ENCODE measurements around the gene PLAAT4. TPM values are rescaled to one million over a fixed set of nuclear protein-coding genes. Genes with fewer than 3 reads are reported as not detected.

PLAAT4 gene
- total and polyA plus RNA-seq, 2 of the 13 experiments (the other 11 are each of a cell fraction or from before 2014, with no cell fraction given) = 0.71 to 1.00 TPM

GRCh38 chr11:63556404-63557013 lies 19.9 kb downstream of the PLAAT4 start:
- POLR2A ChIA-PET = no interaction called here

GRCh38 chr11:63557570-63557969 lies 21.0 kb downstream of the PLAAT4 start:
- Histone ChIP-seq H3K27me3 (ENCODE audit: control insufficient read depth in 1 of 2, insufficient read depth in 2 of 2, low read length in 2 of 2) (peaks cover 0 to 5% of the 10 kb centered on the region in 2 experiments; a peak in 2 of 5 replicates), H2AFZ (ENCODE audit: low read length) (no peak overlapping the region)

More at GRCh38 chr11:63556404-63557013, 19.9 kb downstream of the PLAAT4 start:
- no peak for DNase-seq (ENCODE audit: low spot score)
- Histone ChIP-seq H3K27me3 (ENCODE audit: control insufficient read depth in 1 of 2, insufficient read depth in 2 of 2, low read length in 2 of 2) (peaks cover 0 to 5% of the 10 kb centered on the region in 2 experiments; a peak in 2 of 5 replicates), H3K9me3 (ENCODE audit: low read length) (no peaks in the 10 kb centered on the region), H3K4me2 (ENCODE audit: low read depth, low read length) (no peak overlapping the region), H3K4me3 (replicated peaks in 1 of 3; ENCODE audit: insufficient read depth in 1 of 3, low read depth in 2 of 3, low read length in 3 of 3) (no peak overlapping the region), H3K4me1 (ENCODE audit: insufficient read depth, low read length) (peaks cover 8% of the 10 kb centered on the region; the same call in 1 of the 2 replicates), H4K20me1 (ENCODE audit: insufficient read depth, low read length) (no peaks in the 10 kb centered on the region), H3K9ac (ENCODE audit: insufficient read depth, low read depth, low read length) (no peak overlapping the region), H3K79me2 (ENCODE audit: insufficient read depth, low read length) (no peaks in the 10 kb centered on the region), H3K36me3 (replicated peaks in 1 of 2; ENCODE audit: control insufficient read depth in 1 of 2, insufficient read depth in 2 of 2, low read length in 2 of 2) (no peaks in the 10 kb centered on the region), H3K27ac (ENCODE audit: extremely low read length, insufficient read depth, low read length) (no peak overlapping the region), H2AFZ (ENCODE audit: low read length) (no peak overlapping the region)
- no peak for FAIRE-seq
- in situ Hi-C loops (cut with HindIII; ENCODE audit: extremely low pct_ligation_motif_present, low pct_unique_long_range_greater_than_20kb) (no loop called here), intact Hi-C loops (cut with micrococcal nuclease; ENCODE audit: unreplicated experiment) (no loop called here)
- no peak for TF ChIP-seq NRL (CRISPR knock-in tag; IDR thresholded peaks at IDR 0.05; ENCODE audit: borderline replicate concordance)
- no peak for TF ChIP-seq ZKSCAN8 (CRISPR knock-in tag; IDR thresholded peaks at IDR 0.05; ENCODE audit: borderline replicate concordance)
- TF ChIP-seq EEA1 (CRISPR knock-in tag; IDR thresholded peaks at IDR 0.05; ENCODE audit: borderline replicate concordance) = no peak
- TF ChIP-seq ETV6 (CRISPR knock-in tag; conservative IDR thresholded peaks at IDR 0.05) = no peak
- TF ChIP-seq ZMYM2 (CRISPR knock-in tag; IDR thresholded peaks at IDR 0.05) = no peak
- no peak for TF ChIP-seq MIER3 (CRISPR knock-in tag; IDR thresholded peaks at IDR 0.05; ENCODE audit: borderline replicate concordance)
- CTCF ChIA-PET (ENCODE audit: low intra/inter-chr PET ratio, low total read pairs) = no interaction called here
- BruUV-seq (replicated peaks) = no TSS peak
- ATAC-seq = no peak
- WGBS (ENCODE audit: low lambda C conversion rate) = 25% methylated on average over 7 of the region's 7 CpGs

More at GRCh38 chr11:63557570-63557969, 21.0 kb downstream of the PLAAT4 start:
- Histone ChIP-seq H3K27ac (ENCODE audit: extremely low read length, insufficient read depth, low read length) (no peak overlapping the region), H3K4me3 (replicated peaks in 1 of 3; ENCODE audit: insufficient read depth in 1 of 3, low read depth in 2 of 3, low read length in 3 of 3) (no peak overlapping the region), H3K4me2 (ENCODE audit: low read depth, low read length) (no peak overlapping the region), H3K36me3 (replicated peaks in 1 of 2; ENCODE audit: control insufficient read depth in 1 of 2, insufficient read depth in 2 of 2, low read length in 2 of 2) (no peaks in the 10 kb centered on the region), H3K79me2 (ENCODE audit: insufficient read depth, low read length) (no peaks in the 10 kb centered on the region), H3K9ac (ENCODE audit: insufficient read depth, low read depth, low read length) (no peak overlapping the region), H4K20me1 (ENCODE audit: insufficient read depth, low read length) (no peaks in the 10 kb centered on the region), H3K9me3 (ENCODE audit: low read length) (no peaks in the 10 kb centered on the region), H3K4me1 (ENCODE audit: insufficient read depth, low read length) (peaks cover 8% of the 10 kb centered on the region; the same call in 1 of the 2 replicates)
- ChIA-PET CTCF (ENCODE audit: low intra/inter-chr PET ratio, low total read pairs) (no interaction called here), POLR2A (no interaction called here)
- 51% methylated on average over 7 of the region's 7 CpGs for WGBS (ENCODE audit: low lambda C conversion rate)
- intact Hi-C loops (cut with micrococcal nuclease; ENCODE audit: unreplicated experiment) = no loop called here
- TF ChIP-seq ZNF563 (CRISPR knock-in tag; IDR thresholded peaks at IDR 0.05) (no peak), ZNF550 (CRISPR knock-in tag; IDR thresholded peaks at IDR 0.05; ENCODE audit: borderline replicate concordance) (no peak), KAT7 (CRISPR knock-in tag; IDR thresholded peaks at IDR 0.05; ENCODE audit: borderline replicate concordance) (no peak), ZBTB20 (CRISPR knock-in tag; IDR thresholded peaks at IDR 0.05; ENCODE audit: borderline replicate concordance, low read depth) (no peak), ZNF275 (CRISPR knock-in tag; IDR thresholded peaks at IDR 0.05; ENCODE audit: borderline replicate concordance) (no peak), JARID2 (CRISPR knock-in tag; IDR thresholded peaks at IDR 0.05; ENCODE audit: insufficient replicate concordance) (no peak)
- in situ Hi-C loops (cut with HindIII; ENCODE audit: extremely low pct_ligation_motif_present, low pct_unique_long_range_greater_than_20kb) = no loop called here
- no peak for ATAC-seq
- BruUV-seq (replicated peaks) = no TSS peak
- FAIRE-seq = no peak
- no peak for DNase-seq (ENCODE audit: low spot score)
